Endodermal cell (in vitro differentiated cells): ENCODE data around the gene UBR1. TPM values are rescaled to one million over a fixed set of nuclear protein-coding genes. Genes with fewer than 3 reads are reported as not detected.
A peak's percentile ranks its signal among the peaks of the same experiment; 100 is the strongest.

Source experiments
- DNase-seq: peaks from one replicate; pipeline ENCODE4 v3.0.0-alpha.2; 2017
- H3K27ac ChIP-seq: 2 replicates; pipeline ENCODE4 v1.5.1; 2013; ENCODE audit warnings: mild to moderate bottlenecking, low read depth, low read length, moderate library complexity
- H3K27me3 ChIP-seq: 2 replicates; pipeline ENCODE4 v1.6.1; 2013; ENCODE audit warnings: mild to moderate bottlenecking, low read length, moderate library complexity; ENCODE audit not compliant: insufficient read depth, control insufficient read depth, poor library complexity, severe bottlenecking
- H3K36me3 ChIP-seq: 2 replicates; pipeline ENCODE4 v1.7.0; 2013; ENCODE audit warnings: mild to moderate bottlenecking, low read length, moderate library complexity; ENCODE audit not compliant: control insufficient read depth, insufficient read depth
- H3K4me1 ChIP-seq: one replicate; pipeline ENCODE4 v1.7.0; 2013; ENCODE audit warnings: low read length; ENCODE audit not compliant: control insufficient read depth, insufficient read depth
- H3K4me3 ChIP-seq: 2 replicates; pipeline ENCODE4 v1.5.1; 2013; ENCODE audit warnings: mild to moderate bottlenecking, low read length, moderate library complexity
- H3K9ac ChIP-seq: 2 replicates; pipeline ENCODE4 v1.6.1; 2013; ENCODE audit warnings: mild to moderate bottlenecking, low read length, moderate library complexity; ENCODE audit not compliant: poor library complexity, severe bottlenecking; ENCODE audit errors: extremely low read depth
- H3K9me3 ChIP-seq: 2 replicates; pipeline ENCODE4 v1.6.1; 2013; ENCODE audit warnings: mild to moderate bottlenecking, low read length, moderate library complexity; ENCODE audit not compliant: control insufficient read depth
- H3K27ac Mint-ChIP-seq: 2 replicates; pipeline ENCODE4 v1.8.0; 2020; ENCODE audit warnings: mixed read lengths
- H3K27me3 Mint-ChIP-seq: 2 replicates; pipeline ENCODE4 v1.8.0; 2021; ENCODE audit warnings: mild to moderate bottlenecking, mixed read lengths; ENCODE audit not compliant: insufficient read depth
- H3K36me3 Mint-ChIP-seq: 2 replicates; pipeline ENCODE4 v1.8.0; 2020; ENCODE audit warnings: low read depth, mixed read lengths
- H3K4me1 Mint-ChIP-seq: 2 replicates; pipeline ENCODE4 v1.8.0; 2020; ENCODE audit warnings: mixed read lengths
- H3K4me3 Mint-ChIP-seq: 2 replicates; pipeline ENCODE4 v1.8.0; 2020; ENCODE audit warnings: mild to moderate bottlenecking, moderate library complexity, mixed read lengths
- H3K9me3 Mint-ChIP-seq: 2 replicates; pipeline ENCODE4 v1.8.0; 2020; ENCODE audit warnings: mild to moderate bottlenecking, mixed read lengths
- CTCF ChIP-seq: fragments of 200-600 bp; sonication (generic); conservative IDR thresholded peaks from 2 replicates; pipeline ENCODE4 v1.5.0; 2021; ENCODE audit warnings: antibody characterized with exemption, mild to moderate bottlenecking
- WGBS, 2 experiments: methylation state at CpG; one replicate each; pipeline versions ENCODE4 v1.1.5 to v1.1.7; 2013; ENCODE audit warnings: missing lambda C conversion rate in 2 of 2, mixed read lengths in 1 of 2; ENCODE audit not compliant: insufficient coverage in 1 of 2, insufficient read length in 1 of 2; 5-methylcytosine and 5-hydroxymethylcytosine counted together
- total RNA-seq, 2 donors: library from RNA; stranded (reverse); fragmentation: NEBNext Ultra II Directional in 1 of 2; extraction: Animal tissue kit (Norgen Biotek cat#: 25700) in 1 of 2; gene quantifications; 2 replicates in 1 of 2; 3 replicates in 1 of 2; pipeline ENCODE4 v1.2.1, GENCODE V29; 2021

The UBR1 gene
- total RNA-seq, 2 donors from 2014 or later, result 30.3 to 30.9 TPM

GRCh38 chr15:43111354-43111753, 5.5 kb upstream of the UBR1 start:
- Mint-ChIP-seq H3K9me3 (no peaks in the 10 kb centered on the region), H3K36me3 (no peaks in the 10 kb centered on the region), H3K4me1 (peaks cover 3% of the 10 kb centered on the region), H3K4me3 (no peak overlapping the region), H3K27ac (no peak overlapping the region), H3K27me3 (peaks cover 23% of the 10 kb centered on the region)
- Histone ChIP-seq H3K36me3 (no peaks in the 10 kb centered on the region), H3K9ac (no peak overlapping the region), H3K27me3 (peaks cover 20% of the 10 kb centered on the region), H3K9me3 (no peaks in the 10 kb centered on the region), H3K27ac (no peak overlapping the region), H3K4me1 (no peaks in the 10 kb centered on the region), H3K4me3 (no peak overlapping the region)
- 67 to 80% methylated on average over 1 to 3 of the region's 3 CpGs for WGBS, 2 experiments
- DNase-seq, result no peak
- no peak for TF ChIP-seq CTCF

GRCh38 chr15:43107751-43108150, 1.9 kb upstream of the UBR1 start:
- no peak for DNase-seq
- no peak overlapping the region for H3K27ac Mint-ChIP-seq
- H3K27me3 ChIP-seq, result peaks cover 20% of the 10 kb centered on the region
- peaks cover 12% of the 10 kb centered on the region for H3K4me1 Mint-ChIP-seq
- no peak overlapping the region for H3K4me3 ChIP-seq
- no peak for TF ChIP-seq CTCF
- no peaks in the 10 kb centered on the region for H3K4me1 ChIP-seq
- H3K9me3 ChIP-seq, result no peaks in the 10 kb centered on the region
- H3K36me3 ChIP-seq, result peaks cover 4% of the 10 kb centered on the region
- no peak overlapping the region for H3K9ac ChIP-seq
- H3K9me3 Mint-ChIP-seq, result no peaks in the 10 kb centered on the region
- peaks cover 14% of the 10 kb centered on the region for H3K27me3 Mint-ChIP-seq
- peaks cover 12% of the 10 kb centered on the region for H3K36me3 Mint-ChIP-seq
- no peak overlapping the region for H3K27ac ChIP-seq
- H3K4me3 Mint-ChIP-seq, result no peak overlapping the region
- 90% methylated on average over 1 of the region's 1 CpG; no CpG with 5 or more reads in 1 of the 2 experiments for WGBS, 2 experiments

- Histone ChIP-seq H3K27ac (no peak overlapping the region), H3K9me3 (no peaks in the 10 kb centered on the region), H3K27me3 (peaks cover 20% of the 10 kb centered on the region), H3K9ac (peak overlapping the region; percentile 78), H3K36me3 (peaks cover 9% of the 10 kb centered on the region), H3K4me1 (no peaks in the 10 kb centered on the region), H3K4me3 (peak overlapping the region; percentile 94)
- Mint-ChIP-seq H3K27me3 (peaks cover 14% of the 10 kb centered on the region), H3K4me3 (peak overlapping the region; percentile 99), H3K4me1 (peaks cover 12% of the 10 kb centered on the region), H3K9me3 (no peaks in the 10 kb centered on the region), H3K36me3 (peaks cover 21% of the 10 kb centered on the region), H3K27ac (peak overlapping the region; percentile 97)
- WGBS, 2 experiments, result 43 to 58% methylated on average over 6 to 7 of the region's 7 CpGs
- DNase-seq, result no peak
- no peak for TF ChIP-seq CTCF
Observed at GRCh38 chr15:43106486-43106829, 620 bp upstream of the UBR1 start.
